HepG2 (cell line): ENCODE measurements around the gene UQCC2.

Experiments
- CTCF ChIP-seq: sonication (generic); formaldehyde crosslinking; IDR thresholded peaks from 2 replicates; pipeline ENCODE4 v1.5.0; 2020; ENCODE audit warnings: mild to moderate bottlenecking, missing genetic modification reagents, moderate library complexity
- FOXM1 ChIP-seq: sonication (generic); formaldehyde crosslinking; IDR thresholded peaks from 2 replicates; pipeline ENCODE4 v1.5.0; 2020; ENCODE audit warnings: missing genetic modification reagents
- GABPA ChIP-seq, 2 experiments: IDR thresholded peaks; 2 replicates each; pipeline ENCODE4 v1.6.1; 2011 to 2016; ENCODE audit warnings: low read depth in 2 of 2, low read length in 1 of 2, missing biosample characterization in 1 of 2, missing genetic modification characterization in 1 of 2
- NFKBIZ ChIP-seq: IDR thresholded peaks from 2 replicates; pipeline ENCODE4 v1.6.1; 2018; ENCODE audit warnings: missing genetic modification reagents, missing compliant biosample characterization
- NR3C1 ChIP-seq: sonication (generic); formaldehyde crosslinking; IDR thresholded peaks from 2 replicates; pipeline ENCODE4 v1.4.0; 2020; ENCODE audit warnings: missing genetic modification reagents
- SP1 ChIP-seq, 2 experiments: fragments of 450-650 bp in 1 of 2; sonication (generic) in 1 of 2; formaldehyde crosslinking in 1 of 2; IDR thresholded peaks; 2 replicates each; pipeline versions ENCODE4 v1.4.0 to v1.6.1; 2016 to 2020; ENCODE audit warnings: missing genetic modification reagents in 1 of 2
- TAF1 ChIP-seq: sonication (generic); formaldehyde crosslinking; IDR thresholded peaks from 2 replicates; pipeline ENCODE4 v1.4.0; 2020; ENCODE audit warnings: missing genetic modification reagents
- USF2 ChIP-seq, 2 experiments: sonication (generic) in 1 of 2; formaldehyde crosslinking in 1 of 2; IDR thresholded peaks; 2 replicates each; pipeline versions ENCODE4 v1.5.1 to v1.6.1; 2011 to 2020; ENCODE audit warnings: borderline replicate concordance in 1 of 2, low read depth in 1 of 2, low read length in 1 of 2, mild to moderate bottlenecking in 1 of 2, missing genetic modification reagents in 1 of 2, moderate library complexity in 1 of 2
- XBP1 ChIP-seq: sonication (generic); formaldehyde crosslinking; IDR thresholded peaks from 2 replicates; pipeline ENCODE4 v1.5.0; 2020; ENCODE audit warnings: missing genetic modification reagents
- ZBTB1 ChIP-seq: sonication (generic); formaldehyde crosslinking; IDR thresholded peaks from 2 replicates; pipeline ENCODE4 v1.4.0; 2020; ENCODE audit warnings: missing genetic modification reagents, borderline replicate concordance
- ZBTB7A ChIP-seq: sonication (generic); formaldehyde crosslinking; IDR thresholded peaks from 2 replicates; pipeline ENCODE4 v1.8.0; 2022; ENCODE audit warnings: mild to moderate bottlenecking, missing genetic modification reagents
- ZNF224 ChIP-seq: sonication (generic); formaldehyde crosslinking; IDR thresholded peaks from 2 replicates; pipeline ENCODE4 v1.5.0; 2020; ENCODE audit warnings: mild to moderate bottlenecking, missing genetic modification reagents

- TF ChIP-seq CTCF (CRISPR knock-in tag) (no peak), GABPA (IDR thresholded peaks at IDR 0.05; ENCODE audit: low read depth, low read length) (no peak), GABPA (CRISPR knock-in tag; IDR thresholded peaks at IDR 0.05; ENCODE audit: low read depth) (no peak), SP1 (IDR thresholded peaks at IDR 0.05) (no peak), SP1 (CRISPR knock-in tag; IDR thresholded peaks at IDR 0.05) (no peak), USF2 (IDR thresholded peaks at IDR 0.05; ENCODE audit: low read depth, low read length) (no peak), USF2 (CRISPR knock-in tag; IDR thresholded peaks at IDR 0.05; ENCODE audit: borderline replicate concordance) (no peak), ZNF224 (no peak), FOXM1 (CRISPR knock-in tag) (no peak), TAF1 (CRISPR knock-in tag) (no peak), XBP1 (CRISPR knock-in tag) (no peak), NR3C1 (CRISPR knock-in tag) (no peak), NFKBIZ (CRISPR knock-in tag) (no peak), ZBTB7A (no peak), ZBTB1 (CRISPR knock-in tag) (no peak)
These were observed 7.1 kb downstream of the UQCC2 start for GRCh38 chr6:33704215-33705066.
